ENCODE data around the gene SLPI.

Gene SLPI

DNA sequence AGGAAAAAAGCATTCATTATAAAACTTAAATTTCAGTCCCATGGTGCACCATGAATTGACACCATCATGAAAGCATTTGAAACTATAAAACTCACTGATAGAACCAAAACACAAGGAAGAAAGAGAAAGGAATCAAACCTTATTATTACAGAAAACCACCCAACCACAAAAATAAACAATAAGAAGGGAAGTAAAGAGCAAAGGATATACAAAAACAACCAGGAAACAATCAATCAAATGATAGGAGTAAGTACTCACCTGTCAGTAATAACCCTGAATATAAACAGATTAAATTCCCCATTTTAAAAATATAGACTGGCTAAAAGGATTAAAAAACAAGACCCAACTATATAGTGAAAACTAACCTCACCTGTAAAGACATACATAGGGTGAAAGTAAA lies 5.8 kb downstream of the SLPI start:
- H3K9me3 ChIP-seq (ENCODE audit: low read length) = no peaks in the 10 kb centered on the region
- H2AFZ ChIP-seq (ENCODE audit: low read length) = no peak overlapping the region
- no peak overlapping the region for H3K27ac ChIP-seq (ENCODE audit: low read depth, low read length, poor library complexity, severe bottlenecking)
- no peaks in the 10 kb centered on the region for H4K20me1 ChIP-seq (ENCODE audit: insufficient read depth, low read length)
- H3K4me2 ChIP-seq (ENCODE audit: low read length) = no peak overlapping the region
- no peaks in the 10 kb centered on the region for H3K9me2 ChIP-seq (ENCODE audit: low read depth, low read length)
- no peaks in the 10 kb centered on the region for H3K36me3 ChIP-seq (ENCODE audit: insufficient read depth, low read length)
- H3F3A ChIP-seq (ENCODE audit: insufficient read depth, low read length) = no peaks in the 10 kb centered on the region
- no peak overlapping the region for H3K4me3 ChIP-seq (ENCODE audit: low read depth, low read length, poor library complexity, severe bottlenecking)
- H3K4me1 ChIP-seq (ENCODE audit: insufficient read depth, low read length, severe bottlenecking) = no peaks in the 10 kb centered on the region
- no peak overlapping the region for H3K9ac ChIP-seq (ENCODE audit: low read length)
- H3K27me3 ChIP-seq (ENCODE audit: insufficient read depth, low read length) = no peaks in the 10 kb centered on the region
- TF ChIP-seq, protein P1, sequence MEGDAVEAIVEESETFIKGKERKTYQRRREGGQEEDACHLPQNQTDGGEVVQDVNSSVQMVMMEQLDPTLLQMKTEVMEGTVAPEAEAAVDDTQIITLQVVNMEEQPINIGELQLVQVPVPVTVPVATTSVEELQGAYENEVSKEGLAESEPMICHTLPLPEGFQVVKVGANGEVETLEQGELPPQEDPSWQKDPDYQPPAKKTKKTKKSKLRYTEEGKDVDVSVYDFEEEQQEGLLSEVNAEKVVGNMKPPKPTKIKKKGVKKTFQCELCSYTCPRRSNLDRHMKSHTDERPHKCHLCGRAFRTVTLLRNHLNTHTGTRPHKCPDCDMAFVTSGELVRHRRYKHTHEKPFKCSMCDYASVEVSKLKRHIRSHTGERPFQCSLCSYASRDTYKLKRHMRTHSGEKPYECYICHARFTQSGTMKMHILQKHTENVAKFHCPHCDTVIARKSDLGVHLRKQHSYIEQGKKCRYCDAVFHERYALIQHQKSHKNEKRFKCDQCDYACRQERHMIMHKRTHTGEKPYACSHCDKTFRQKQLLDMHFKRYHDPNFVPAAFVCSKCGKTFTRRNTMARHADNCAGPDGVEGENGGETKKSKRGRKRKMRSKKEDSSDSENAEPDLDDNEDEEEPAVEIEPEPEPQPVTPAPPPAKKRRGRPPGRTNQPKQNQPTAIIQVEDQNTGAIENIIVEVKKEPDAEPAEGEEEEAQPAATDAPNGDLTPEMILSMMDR (IDR thresholded peaks at IDR 0.05; ENCODE audit: low read length) = no peak
- no peak for TF ChIP-seq EZH2 (IDR thresholded peaks at IDR 0.05; ENCODE audit: borderline replicate concordance, low read length)
- H3K79me2 ChIP-seq (ENCODE audit: insufficient read depth, low read length) = no peaks in the 10 kb centered on the region

DNA sequence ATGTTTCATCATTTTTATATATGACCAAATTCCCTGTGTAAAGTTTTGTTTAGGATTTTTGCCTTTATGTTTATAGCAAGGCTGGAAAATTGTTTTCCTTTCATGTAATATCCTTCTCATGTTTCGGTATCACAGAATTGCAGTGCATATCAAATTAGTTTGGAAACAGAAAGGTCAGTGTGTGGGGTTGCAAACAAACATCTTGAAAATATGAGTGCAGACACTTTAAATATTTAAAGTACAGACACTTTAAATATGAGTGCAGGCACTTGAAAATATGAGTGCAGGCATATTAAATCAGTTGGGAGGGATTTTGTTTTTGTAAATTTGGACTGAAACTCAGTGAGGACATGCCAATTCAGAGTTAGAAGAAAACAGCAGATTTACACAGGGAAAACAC lies 6.5 kb downstream of the SLPI start:
- no peaks in the 10 kb centered on the region for H3K4me1 ChIP-seq (ENCODE audit: insufficient read depth, low read length, severe bottlenecking)
- no peaks in the 10 kb centered on the region for H3K36me3 ChIP-seq (ENCODE audit: insufficient read depth, low read length)
- H3K9me3 ChIP-seq (ENCODE audit: low read length) = no peaks in the 10 kb centered on the region
- no peaks in the 10 kb centered on the region for H4K20me1 ChIP-seq (ENCODE audit: insufficient read depth, low read length)
- no peak overlapping the region for H3K9ac ChIP-seq (ENCODE audit: low read length)
- H3K27me3 ChIP-seq (ENCODE audit: insufficient read depth, low read length) = no peaks in the 10 kb centered on the region
- no peak overlapping the region for H2AFZ ChIP-seq (ENCODE audit: low read length)
- H3K4me3 ChIP-seq (ENCODE audit: low read depth, low read length, poor library complexity, severe bottlenecking) = no peak overlapping the region
- TF ChIP-seq EZH2 (IDR thresholded peaks at IDR 0.05; ENCODE audit: borderline replicate concordance, low read length) = no peak
- no peaks in the 10 kb centered on the region for H3F3A ChIP-seq (ENCODE audit: insufficient read depth, low read length)
- no peak overlapping the region for H3K27ac ChIP-seq (ENCODE audit: low read depth, low read length, poor library complexity, severe bottlenecking)
- H3K4me2 ChIP-seq (ENCODE audit: low read length) = no peak overlapping the region
- H3K79me2 ChIP-seq (ENCODE audit: insufficient read depth, low read length) = no peaks in the 10 kb centered on the region
- no peaks in the 10 kb centered on the region for H3K9me2 ChIP-seq (ENCODE audit: low read depth, low read length)

DNA sequence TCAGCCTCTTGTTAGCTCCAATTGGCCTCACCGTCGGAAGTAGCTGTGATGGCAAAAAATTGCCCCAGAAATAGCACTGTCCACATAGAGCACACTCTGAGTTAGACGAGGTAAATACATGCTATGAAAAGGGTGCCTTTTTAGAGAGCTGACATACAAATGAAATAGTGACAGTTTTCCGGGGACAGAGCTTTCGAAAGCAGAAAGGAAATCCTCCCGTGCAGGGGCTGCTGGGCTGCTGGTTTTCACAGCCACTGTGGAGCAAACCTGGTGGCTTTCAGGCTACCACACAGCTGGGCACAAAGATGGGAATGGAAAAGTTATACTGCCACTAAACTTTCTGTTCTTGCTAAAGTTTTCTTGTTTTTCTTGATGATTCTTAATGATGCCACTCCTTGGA lies 8.3 kb downstream of the SLPI start:
- no peaks in the 10 kb centered on the region for H3K27me3 ChIP-seq (ENCODE audit: insufficient read depth, low read length)
- no peak overlapping the region for H3K4me3 ChIP-seq (ENCODE audit: low read depth, low read length, poor library complexity, severe bottlenecking)
- H3K79me2 ChIP-seq (ENCODE audit: insufficient read depth, low read length) = no peaks in the 10 kb centered on the region
- H3K27ac ChIP-seq (ENCODE audit: low read depth, low read length, poor library complexity, severe bottlenecking) = no peak overlapping the region
- H4K20me1 ChIP-seq (ENCODE audit: insufficient read depth, low read length) = no peaks in the 10 kb centered on the region
- H3F3A ChIP-seq (ENCODE audit: insufficient read depth, low read length) = no peaks in the 10 kb centered on the region
- H3K4me2 ChIP-seq (ENCODE audit: low read length) = no peak overlapping the region
- H3K4me1 ChIP-seq (ENCODE audit: insufficient read depth, low read length, severe bottlenecking) = no peaks in the 10 kb centered on the region
- no peaks in the 10 kb centered on the region for H3K36me3 ChIP-seq (ENCODE audit: insufficient read depth, low read length)
- no peaks in the 10 kb centered on the region for H3K9me2 ChIP-seq (ENCODE audit: low read depth, low read length)
- H3K9me3 ChIP-seq (ENCODE audit: low read length) = no peaks in the 10 kb centered on the region
- TF ChIP-seq, protein P1 (IDR thresholded peaks at IDR 0.05; ENCODE audit: low read length) = no peak
- no peak for TF ChIP-seq EZH2 (IDR thresholded peaks at IDR 0.05; ENCODE audit: borderline replicate concordance, low read length)
- no peak overlapping the region for H3K9ac ChIP-seq (ENCODE audit: low read length)
- H2AFZ ChIP-seq (ENCODE audit: low read length) = no peak overlapping the region

DNA sequence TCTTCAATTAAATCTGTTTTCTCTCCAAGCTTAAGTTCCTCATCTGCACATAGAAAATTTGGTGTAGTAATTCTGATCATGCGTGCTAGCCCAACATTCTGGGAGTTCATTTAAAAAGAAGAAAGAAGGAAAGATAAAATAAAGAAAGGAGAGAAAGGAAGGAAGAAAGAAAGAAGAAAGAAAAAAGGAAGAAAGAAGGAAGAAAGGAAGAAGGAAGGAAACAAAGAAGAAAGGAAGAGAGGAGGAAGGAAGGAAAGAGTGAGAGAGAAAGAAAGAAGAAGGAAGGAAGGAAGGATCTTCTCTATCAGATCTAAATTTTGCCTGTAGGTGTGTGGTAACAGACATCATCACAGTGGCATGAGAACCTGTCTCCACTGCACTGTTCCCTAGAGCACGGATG lies 16.2 kb downstream of the SLPI start:
- Histone ChIP-seq H3K4me1 (ENCODE audit: insufficient read depth, low read length, severe bottlenecking) (no peaks in the 10 kb centered on the region), H4K20me1 (ENCODE audit: insufficient read depth, low read length) (no peaks in the 10 kb centered on the region), H3F3A (ENCODE audit: insufficient read depth, low read length) (no peaks in the 10 kb centered on the region), H2AFZ (ENCODE audit: low read length) (no peak overlapping the region), H3K9me2 (ENCODE audit: low read depth, low read length) (no peaks in the 10 kb centered on the region), H3K9me3 (ENCODE audit: low read length) (no peaks in the 10 kb centered on the region), H3K27ac (ENCODE audit: low read depth, low read length, poor library complexity, severe bottlenecking) (no peak overlapping the region), H3K4me3 (ENCODE audit: low read depth, low read length, poor library complexity, severe bottlenecking) (no peak overlapping the region), H3K36me3 (ENCODE audit: insufficient read depth, low read length) (no peaks in the 10 kb centered on the region), H3K9ac (ENCODE audit: low read length) (no peak overlapping the region), H3K27me3 (ENCODE audit: insufficient read depth, low read length) (no peaks in the 10 kb centered on the region), H3K4me2 (ENCODE audit: low read length) (no peak overlapping the region), H3K79me2 (ENCODE audit: insufficient read depth, low read length) (no peaks in the 10 kb centered on the region)
- TF ChIP-seq, protein P1 (IDR thresholded peaks at IDR 0.05; ENCODE audit: low read length) = no peak
- TF ChIP-seq EZH2 (IDR thresholded peaks at IDR 0.05; ENCODE audit: borderline replicate concordance, low read length) = no peak

Data from OCI-LY1 (cell line).